Upper lobe of left lung (tissue), 4 donors: ENCODE data around the gene CFI.

Experiments used
- CTCF ChIP-seq, 6 experiments: fragments of 450-650 bp in 4 of 6; fragments of 200-600 bp in 2 of 6; sonication (generic) in 2 of 6; IDR thresholded peaks; one replicate each; pipeline ENCODE4 v1.5.1; 2016 to 2019; ENCODE audit warnings: antibody characterized with exemption in 6 of 6
- EP300 ChIP-seq, 4 donors: sonication (generic); formaldehyde crosslinking; IDR thresholded peaks; one replicate each; pipeline ENCODE4 v1.5.1; 2017; ENCODE audit warnings: antibody characterized with exemption in 4 of 4, control low read depth in 2 of 4

GRCh38 chr4:109699553-109700225 is 102.1 kb downstream of the CFI start:
- TF ChIP-seq CTCF (IDR thresholded peaks at IDR 0.05) (no peak), EP300 (IDR thresholded peaks at IDR 0.05) (no peak)
